ENCODE data around the gene ILKAP. TPM values are rescaled to one million over a fixed set of nuclear protein-coding genes. Genes with fewer than 3 reads are reported as not detected.

ILKAP gene, protein sequence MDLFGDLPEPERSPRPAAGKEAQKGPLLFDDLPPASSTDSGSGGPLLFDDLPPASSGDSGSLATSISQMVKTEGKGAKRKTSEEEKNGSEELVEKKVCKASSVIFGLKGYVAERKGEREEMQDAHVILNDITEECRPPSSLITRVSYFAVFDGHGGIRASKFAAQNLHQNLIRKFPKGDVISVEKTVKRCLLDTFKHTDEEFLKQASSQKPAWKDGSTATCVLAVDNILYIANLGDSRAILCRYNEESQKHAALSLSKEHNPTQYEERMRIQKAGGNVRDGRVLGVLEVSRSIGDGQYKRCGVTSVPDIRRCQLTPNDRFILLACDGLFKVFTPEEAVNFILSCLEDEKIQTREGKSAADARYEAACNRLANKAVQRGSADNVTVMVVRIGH
- 28.6 TPM for polyA plus RNA-seq (2013, experiment 1 of 2)
- 25.4 TPM for polyA plus RNA-seq (2013, experiment 2 of 2)

DNA sequence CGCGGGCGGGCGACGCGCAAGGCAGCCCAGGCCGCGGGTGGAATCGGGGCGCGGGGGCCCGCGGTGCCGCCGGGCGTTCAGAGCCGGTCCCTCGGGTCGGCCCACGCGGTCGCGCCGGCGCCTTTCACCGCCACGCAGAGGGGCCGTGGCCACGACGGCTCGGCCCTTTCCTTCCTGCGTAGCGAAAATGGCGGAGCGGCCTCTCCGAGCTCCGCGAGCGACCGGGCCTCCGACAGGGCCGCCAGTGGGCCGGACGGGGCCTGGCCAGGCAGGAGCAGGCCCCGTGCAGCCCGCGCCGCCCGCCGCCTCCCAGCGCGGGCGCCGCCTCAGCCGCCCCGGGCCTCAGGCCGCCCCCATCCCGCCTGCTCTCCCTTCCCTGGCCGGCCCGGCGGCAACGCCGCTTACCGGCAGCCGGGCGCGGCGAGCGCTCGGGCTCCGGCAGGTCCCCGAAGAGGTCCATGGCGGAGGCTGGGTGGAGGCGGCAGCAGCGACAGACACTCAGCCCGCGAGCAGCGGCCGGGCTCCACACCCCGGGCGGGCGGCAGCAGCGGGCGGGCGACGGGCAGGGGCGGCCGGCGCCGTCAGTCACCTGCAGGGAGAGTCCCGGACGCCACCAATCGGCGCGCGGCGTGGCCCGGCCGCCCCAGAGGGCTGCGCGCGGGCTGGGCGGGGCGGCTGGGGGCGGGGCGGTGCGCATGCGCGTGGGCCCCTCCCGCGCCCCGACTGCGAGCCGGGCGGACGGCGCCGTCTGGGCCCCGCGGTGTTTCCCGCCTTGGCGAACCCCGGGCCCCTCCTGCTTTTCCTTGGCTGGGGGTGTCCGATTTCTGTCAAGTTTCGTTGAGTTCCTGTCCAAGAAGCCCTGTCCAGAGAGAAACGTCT is at the start of gene ILKAP:
Gene ILKAP (minus strand): TSS at position 602 of the 879 bp plus-strand sequence. CDS start 142 bp downstream, at position 460.
- whole genome bisulfite sequencing = under 1% methylated on average over 126 of the region's 126 CpGs
- no peaks in the 10 kb centered on the region for H3K4me1 ChIP-seq (ENCODE audit: insufficient read depth, low read length)
- H3K9ac ChIP-seq (ENCODE audit: low read depth, low read length) = peak within 1 kb of the TSS; percentile 85
- no peaks in the 10 kb centered on the region; the same call in 1 of the 2 replicates for H3K9me3 ChIP-seq (ENCODE audit: insufficient read depth, low read depth, low read length)
- peaks cover 11% of the 10 kb centered on the region; the same call in 1 of the 2 replicates for H3K27me3 ChIP-seq (ENCODE audit: insufficient read depth, low read length)
- no peaks in the 10 kb centered on the region for H3K36me3 ChIP-seq (ENCODE audit: insufficient read depth, low read length)
- peak within 1 kb of the TSS; percentile 87 for H3K4me3 ChIP-seq (ENCODE audit: low read length)
- 0 out of 2 replicates have a peak within 1 kb of the TSS, but pooled peaks have one; percentile 38 for H3K27ac ChIP-seq (ENCODE audit: low read depth, low read length)

DNA sequence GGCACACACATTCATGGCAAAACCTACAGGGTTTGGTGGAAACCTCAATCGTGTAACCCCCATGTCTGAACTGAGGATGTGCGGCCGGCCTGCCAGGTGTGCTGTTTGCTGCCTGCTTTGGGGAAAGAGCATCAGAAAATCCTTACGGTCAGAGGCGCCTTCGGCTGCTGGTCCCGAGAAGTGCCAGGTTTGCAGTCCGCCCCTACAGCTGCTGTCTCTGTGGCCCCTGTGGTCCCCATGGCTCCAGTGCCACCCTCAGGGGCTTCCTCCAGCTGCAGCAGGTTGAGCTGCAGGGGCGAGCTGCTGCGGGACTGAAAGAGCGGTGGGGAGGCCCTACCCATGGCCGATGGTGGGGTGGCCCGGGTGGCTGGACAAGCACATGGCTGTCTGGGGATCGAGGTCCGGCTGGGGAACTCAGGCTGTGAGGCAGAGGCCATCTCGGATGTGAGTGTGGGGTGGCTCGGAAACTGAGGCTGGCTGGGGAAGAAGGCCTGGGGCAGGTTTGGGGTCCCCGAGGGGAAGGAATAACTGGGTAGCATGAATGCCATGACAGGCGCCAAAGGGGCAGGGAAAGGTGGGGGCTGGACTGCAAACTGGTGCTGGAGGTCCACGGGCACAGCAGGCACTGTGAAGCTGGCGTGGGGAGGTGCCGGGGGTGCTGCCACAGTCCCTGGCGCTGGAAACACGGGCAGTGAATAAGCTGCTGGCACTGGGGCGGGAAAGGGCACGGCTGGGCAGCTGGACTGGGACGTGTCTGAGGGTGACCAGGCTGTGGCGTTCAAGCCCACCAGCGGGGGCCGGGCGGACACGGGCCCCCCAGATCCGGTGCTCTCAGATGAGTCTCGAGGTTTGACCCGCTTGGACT is 49.5 kb upstream of the ILKAP start:
- no peak overlapping the region for H3K4me3 ChIP-seq (ENCODE audit: low read length)
- peaks cover 24% of the 10 kb centered on the region for H3K36me3 ChIP-seq (ENCODE audit: insufficient read depth, low read length)
- H3K9ac ChIP-seq (ENCODE audit: low read depth, low read length) = no peak overlapping the region
- no peaks in the 10 kb centered on the region for H3K9me3 ChIP-seq (ENCODE audit: insufficient read depth, low read depth, low read length)
- H3K4me1 ChIP-seq (ENCODE audit: insufficient read depth, low read length) = no peaks in the 10 kb centered on the region
- no peak overlapping the region for H3K27ac ChIP-seq (ENCODE audit: low read depth, low read length)
- 95% methylated on average over 35 of the region's 35 CpGs for WGBS
- no peaks in the 10 kb centered on the region for H3K27me3 ChIP-seq (ENCODE audit: insufficient read depth, low read length)

DNA sequence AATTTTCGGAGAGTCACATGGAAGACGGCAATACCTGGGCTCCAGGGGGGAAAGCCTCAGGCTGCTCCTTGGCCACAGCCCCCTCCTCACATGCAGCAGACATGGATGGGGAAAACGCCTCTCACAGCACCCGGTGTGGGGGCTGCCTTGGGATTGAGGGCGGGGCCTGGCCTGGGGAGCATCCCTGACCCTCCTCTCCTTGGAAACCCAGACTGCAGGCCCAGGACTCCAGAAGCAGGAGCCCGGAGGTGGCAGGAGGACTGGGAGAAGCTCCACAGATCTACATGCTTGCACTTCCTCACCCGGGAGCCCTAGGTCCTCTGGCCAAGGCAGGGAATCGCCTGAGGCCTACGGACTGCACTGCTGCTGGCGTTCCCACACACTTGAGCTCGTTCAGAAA is 48.5 kb upstream of the ILKAP start:
- 95% methylated on average over 11 of the region's 11 CpGs for WGBS
- no peaks in the 10 kb centered on the region for H3K4me1 ChIP-seq (ENCODE audit: insufficient read depth, low read length)

DNA sequence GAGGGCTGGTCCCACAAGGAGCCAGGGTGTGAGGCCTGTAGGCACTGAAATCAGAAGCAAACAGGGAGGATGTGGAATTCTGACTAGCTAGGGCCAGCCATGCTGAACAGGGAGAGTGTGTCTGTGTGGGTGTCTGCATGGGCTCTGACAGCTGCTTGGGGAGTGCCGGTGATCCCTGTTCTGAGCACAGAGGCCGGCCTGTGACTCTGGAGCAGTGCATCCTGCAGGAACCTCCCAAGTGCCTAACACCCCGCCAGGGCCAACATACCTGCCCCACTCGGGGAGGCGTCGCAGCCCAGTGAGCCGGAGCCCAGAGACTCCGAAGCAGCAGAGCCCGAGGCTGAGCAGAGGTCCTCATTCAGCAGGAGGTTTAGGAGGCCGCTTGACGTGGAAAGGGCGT is 47.8 kb upstream of the ILKAP start:
- Histone ChIP-seq H3K9me3 (ENCODE audit: insufficient read depth, low read depth, low read length) (no peaks in the 10 kb centered on the region), H3K36me3 (ENCODE audit: insufficient read depth, low read length) (peaks cover 21% of the 10 kb centered on the region), H3K4me1 (ENCODE audit: insufficient read depth, low read length) (no peaks in the 10 kb centered on the region), H3K27ac (ENCODE audit: low read depth, low read length) (no peak overlapping the region), H3K27me3 (ENCODE audit: insufficient read depth, low read length) (no peaks in the 10 kb centered on the region), H3K9ac (ENCODE audit: low read depth, low read length) (no peak overlapping the region), H3K4me3 (ENCODE audit: low read length) (no peak overlapping the region)
- 97% methylated on average over 12 of the region's 12 CpGs for WGBS

More for the DNA sequence above, 48.5 kb upstream of the ILKAP start:
- Histone ChIP-seq H3K9ac (ENCODE audit: low read depth, low read length) (no peak overlapping the region), H3K36me3 (ENCODE audit: insufficient read depth, low read length) (peaks cover 21% of the 10 kb centered on the region), H3K4me3 (ENCODE audit: low read length) (no peak overlapping the region), H3K27ac (ENCODE audit: low read depth, low read length) (no peak overlapping the region), H3K9me3 (ENCODE audit: insufficient read depth, low read depth, low read length) (no peaks in the 10 kb centered on the region), H3K27me3 (ENCODE audit: insufficient read depth, low read length) (no peaks in the 10 kb centered on the region)

DNA sequence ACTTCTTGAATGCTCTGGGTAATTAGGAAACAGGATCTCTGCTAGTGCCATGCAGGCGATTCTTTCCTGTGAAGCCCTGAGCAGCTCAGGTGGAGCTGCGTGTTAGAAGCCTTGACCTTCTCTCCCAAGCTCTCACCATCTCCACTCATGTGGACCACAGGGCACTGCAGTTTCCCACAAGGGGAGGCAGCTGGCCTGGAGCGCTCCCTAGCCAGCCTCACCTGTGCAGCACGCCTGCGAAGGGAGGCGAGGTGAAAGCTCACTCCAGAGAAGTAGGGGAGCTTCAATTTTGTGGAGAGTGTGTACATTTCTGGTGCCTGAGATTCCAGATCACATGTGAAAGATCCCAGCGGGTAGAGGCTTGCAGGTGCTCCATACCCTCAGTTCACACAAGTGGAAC is 47.4 kb upstream of the ILKAP start:
- whole genome bisulfite sequencing = 91% methylated on average over 7 of the region's 7 CpGs
- no peak overlapping the region for H3K27ac ChIP-seq (ENCODE audit: low read depth, low read length)
- H3K36me3 ChIP-seq (ENCODE audit: insufficient read depth, low read length) = peaks cover 21% of the 10 kb centered on the region
- no peak overlapping the region for H3K9ac ChIP-seq (ENCODE audit: low read depth, low read length)
- no peaks in the 10 kb centered on the region for H3K4me1 ChIP-seq (ENCODE audit: insufficient read depth, low read length)
- no peak overlapping the region for H3K4me3 ChIP-seq (ENCODE audit: low read length)
- no peaks in the 10 kb centered on the region for H3K27me3 ChIP-seq (ENCODE audit: insufficient read depth, low read length)
- H3K9me3 ChIP-seq (ENCODE audit: insufficient read depth, low read depth, low read length) = no peaks in the 10 kb centered on the region

DNA sequence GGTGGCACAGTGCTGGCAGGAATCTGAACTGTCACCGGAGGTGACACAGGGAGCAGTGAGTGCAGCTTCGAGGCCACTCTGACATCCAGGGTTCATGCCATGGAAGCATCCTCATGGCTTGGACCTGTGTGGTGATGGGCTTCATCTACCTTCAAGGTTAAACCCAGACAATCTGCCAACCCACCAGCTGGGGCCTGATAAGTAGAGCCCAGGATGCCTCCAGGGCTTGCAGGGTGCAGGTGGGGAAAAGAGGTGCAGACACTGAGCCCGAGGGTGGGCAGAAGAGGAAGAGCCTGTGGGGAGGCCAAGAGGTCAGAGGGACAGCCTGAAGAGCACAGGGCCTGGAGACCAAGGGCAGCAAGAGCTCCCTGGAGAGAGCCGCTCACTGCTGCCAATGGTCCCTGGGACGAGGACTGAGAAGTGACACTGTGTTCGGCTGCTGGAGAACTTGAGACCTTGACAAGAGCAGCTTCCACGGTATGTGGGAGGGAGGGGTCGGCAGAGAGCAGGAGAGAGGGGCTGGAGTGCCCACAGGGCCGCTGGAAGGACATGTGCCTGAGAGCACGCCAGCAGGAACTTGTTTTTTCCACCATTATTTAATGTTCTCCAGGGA is 44.5 kb upstream of the ILKAP start:
- H3K27me3 ChIP-seq (ENCODE audit: insufficient read depth, low read length) = no peaks in the 10 kb centered on the region
- no peaks in the 10 kb centered on the region for H3K4me1 ChIP-seq (ENCODE audit: insufficient read depth, low read length)
- H3K27ac ChIP-seq (ENCODE audit: low read depth, low read length) = no peak overlapping the region
- H3K36me3 ChIP-seq (ENCODE audit: insufficient read depth, low read length) = peaks cover 3% of the 10 kb centered on the region
- H3K9ac ChIP-seq (ENCODE audit: low read depth, low read length) = no peak overlapping the region
- H3K4me3 ChIP-seq (ENCODE audit: low read length) = no peak overlapping the region
- WGBS = 87% methylated on average over 9 of the region's 10 CpGs
- H3K9me3 ChIP-seq (ENCODE audit: insufficient read depth, low read depth, low read length) = no peaks in the 10 kb centered on the region

DNA sequence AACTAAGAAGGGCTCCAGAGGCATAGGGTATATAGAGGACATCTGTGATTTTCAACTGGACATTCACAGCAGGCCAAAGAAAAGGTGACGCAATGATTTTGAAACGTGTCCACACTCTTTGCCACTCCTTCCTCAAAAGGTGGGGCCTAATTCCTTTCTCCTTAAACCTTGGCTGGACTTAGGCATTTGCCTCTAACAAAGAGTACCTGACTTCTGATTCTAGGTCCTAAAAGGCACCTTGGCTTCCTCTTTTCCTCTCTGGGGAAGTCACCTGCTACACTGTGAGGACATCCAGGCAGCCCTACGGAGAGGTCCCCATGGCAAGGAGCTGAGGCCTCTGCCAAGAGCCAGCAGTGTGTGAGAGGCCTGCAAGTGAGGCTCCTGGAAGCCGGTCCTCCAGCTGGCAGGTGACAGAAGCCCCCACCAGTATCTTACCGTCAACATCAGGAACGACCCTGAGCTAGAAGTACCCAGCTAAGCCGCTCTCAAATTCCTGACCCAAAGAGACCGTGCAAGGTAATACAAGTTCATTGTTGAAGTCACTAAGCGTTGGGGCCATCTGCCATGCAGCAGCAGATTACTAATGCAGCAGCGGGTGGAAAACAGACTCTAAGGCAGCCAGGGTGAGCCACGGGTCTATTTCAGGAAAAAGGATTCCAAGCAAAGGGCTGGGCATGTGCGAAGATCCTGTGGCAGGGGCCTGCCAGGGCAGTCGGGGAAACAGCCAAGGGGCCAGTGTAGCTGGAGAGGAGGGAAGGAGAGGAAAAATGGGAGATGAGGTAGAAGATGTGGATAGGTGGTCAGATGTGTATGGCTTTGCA is 43.7 kb upstream of the ILKAP start:
- Histone ChIP-seq H3K4me1 (ENCODE audit: insufficient read depth, low read length) (no peaks in the 10 kb centered on the region), H3K27me3 (ENCODE audit: insufficient read depth, low read length) (peaks cover under 1% of the 10 kb centered on the region; the same call in 1 of the 2 replicates), H3K9me3 (ENCODE audit: insufficient read depth, low read depth, low read length) (no peaks in the 10 kb centered on the region), H3K27ac (ENCODE audit: low read depth, low read length) (no peak overlapping the region), H3K4me3 (ENCODE audit: low read length) (no peak overlapping the region), H3K9ac (ENCODE audit: low read depth, low read length) (no peak overlapping the region), H3K36me3 (ENCODE audit: insufficient read depth, low read length) (no peaks in the 10 kb centered on the region; the same call in none of the 2 replicates)
- 93% methylated on average over 13 of the region's 13 CpGs for WGBS

DNA sequence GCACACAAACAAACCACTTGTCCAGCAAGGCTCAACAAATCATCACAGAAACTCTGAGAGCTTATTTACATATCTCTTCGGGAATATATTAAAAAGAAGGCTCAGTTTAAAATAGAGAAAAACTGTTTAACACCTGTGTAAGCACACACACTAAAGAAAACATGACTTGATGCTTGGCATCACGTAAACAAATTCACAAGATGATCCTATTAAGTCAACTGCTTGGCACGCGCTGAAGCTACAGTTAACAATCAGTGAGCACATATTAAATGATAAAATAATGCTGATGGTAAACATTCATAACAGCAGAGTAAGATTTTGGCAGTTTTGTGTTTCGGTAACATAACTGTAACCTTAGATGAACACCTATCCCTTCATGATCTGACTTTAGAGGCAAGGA is 40.7 kb upstream of the ILKAP start:
- no peaks in the 10 kb centered on the region for H3K9me3 ChIP-seq (ENCODE audit: insufficient read depth, low read depth, low read length)
- H3K4me1 ChIP-seq (ENCODE audit: insufficient read depth, low read length) = no peaks in the 10 kb centered on the region
- H3K4me3 ChIP-seq (ENCODE audit: low read length) = no peak overlapping the region
- H3K36me3 ChIP-seq (ENCODE audit: insufficient read depth, low read length) = no peaks in the 10 kb centered on the region; the same call in 1 of the 2 replicates
- H3K27ac ChIP-seq (ENCODE audit: low read depth, low read length) = no peak overlapping the region
- H3K9ac ChIP-seq (ENCODE audit: low read depth, low read length) = no peak overlapping the region
- peaks cover 24% of the 10 kb centered on the region for H3K27me3 ChIP-seq (ENCODE audit: insufficient read depth, low read length)
- WGBS = 99% methylated on average over 5 of the region's 5 CpGs

DNA sequence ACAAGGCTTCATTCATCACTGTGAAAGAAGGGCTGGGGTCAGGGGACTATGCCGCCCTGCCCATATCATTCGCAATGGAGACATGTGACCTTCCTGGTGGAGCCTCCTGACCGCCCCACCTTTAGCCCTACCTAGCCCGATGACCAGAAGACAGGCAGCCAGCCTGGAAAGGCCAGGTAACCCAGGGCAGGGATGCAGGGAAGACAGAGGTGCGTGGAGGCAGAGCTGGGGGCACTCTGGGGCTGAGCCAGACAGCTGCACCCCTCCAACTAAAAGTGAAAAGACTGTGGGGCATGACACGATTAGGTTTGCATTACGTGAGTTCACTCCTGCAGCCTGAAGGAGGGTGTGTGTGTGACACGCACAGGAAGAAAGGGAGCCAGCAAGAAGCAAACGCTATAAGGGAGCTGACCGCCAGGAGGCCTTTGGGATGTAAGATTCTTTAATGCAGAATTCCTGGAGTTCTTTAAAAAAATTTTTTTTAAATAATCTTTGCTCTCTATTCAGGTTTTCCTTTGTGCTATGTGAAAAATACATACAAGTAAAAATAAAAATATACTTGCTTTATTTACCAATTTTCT is 40.1 kb upstream of the ILKAP start:
- Histone ChIP-seq H3K9ac (ENCODE audit: low read depth, low read length) (no peak overlapping the region), H3K27me3 (ENCODE audit: insufficient read depth, low read length) (peaks cover 30% of the 10 kb centered on the region), H3K4me3 (ENCODE audit: low read length) (no peak overlapping the region), H3K9me3 (ENCODE audit: insufficient read depth, low read depth, low read length) (0 out of 2 replicates have a peak, but pooled peaks cover 5% of the 10 kb centered on the region), H3K4me1 (ENCODE audit: insufficient read depth, low read length) (no peaks in the 10 kb centered on the region), H3K27ac (ENCODE audit: low read depth, low read length) (no peak overlapping the region), H3K36me3 (ENCODE audit: insufficient read depth, low read length) (no peaks in the 10 kb centered on the region; the same call in 1 of the 2 replicates)
- 90% methylated on average over 10 of the region's 10 CpGs for WGBS
